NT2/D1 (cell line): Measurements from ENCODE around the gene RCSD1.

Experiments
- DNase-seq: peaks from one replicate; pipeline ENCODE4 v3.0.0-alpha.2; 2011; ENCODE audit warnings: low read depth, low spot score
- H3K27me3 ChIP-seq: 2 replicates; pipeline ENCODE4 v1.6.0; 2011; ENCODE audit warnings: mild to moderate bottlenecking; ENCODE audit not compliant: insufficient read length, insufficient read depth
- H3K36me3 ChIP-seq: 2 replicates; pipeline ENCODE4 v1.6.1; 2011; ENCODE audit warnings: mild to moderate bottlenecking, low read length, mixed read lengths; ENCODE audit not compliant: insufficient read depth, insufficient read length
- H3K4me1 ChIP-seq: 2 replicates; pipeline ENCODE4 v1.5.1; 2011; ENCODE audit not compliant: insufficient read depth, insufficient read length
- H3K4me3 ChIP-seq: 2 replicates; pipeline ENCODE4 v1.5.1; 2011; ENCODE audit warnings: low read depth; ENCODE audit not compliant: insufficient read length
- H3K9ac ChIP-seq: 2 replicates; pipeline ENCODE4 v1.6.0; 2011; ENCODE audit warnings: low read depth; ENCODE audit not compliant: insufficient read length
- H3K9me3 ChIP-seq: 2 replicates; pipeline ENCODE4 v1.5.1; 2011; ENCODE audit warnings: mild to moderate bottlenecking, low read length; ENCODE audit not compliant: insufficient read depth
- SUZ12 ChIP-seq: IDR thresholded peaks from 2 replicates; pipeline ENCODE4 v1.6.1; 2011; ENCODE audit not compliant: insufficient read length, insufficient read depth; ENCODE audit errors: extremely low read depth
- YY1 ChIP-seq: IDR thresholded peaks from 2 replicates; pipeline ENCODE4 v1.6.1; 2011; ENCODE audit not compliant: insufficient read length, insufficient read depth
- ZNF274 ChIP-seq: IDR thresholded peaks from 2 replicates; pipeline ENCODE4 v1.6.1; 2011; ENCODE audit warnings: mild to moderate bottlenecking, low read depth, low read length

Gene RCSD1

GRCh38 chr1:167592475-167592874, 37.6 kb upstream of the RCSD1 start:
- H3K27me3 ChIP-seq, result no peaks in the 10 kb centered on the region

GRCh38 chr1:167593860-167594259, 36.2 kb upstream of the RCSD1 start:
- no peak overlapping the region for H3K4me3 ChIP-seq
- TF ChIP-seq ZNF274, result no peak
- no peak for TF ChIP-seq YY1

More at GRCh38 chr1:167592475-167592874, 37.6 kb upstream of the RCSD1 start:
- Histone ChIP-seq H3K4me1 (no peaks in the 10 kb centered on the region), H3K4me3 (no peak overlapping the region), H3K9ac (no peak overlapping the region), H3K36me3 (no peaks in the 10 kb centered on the region), H3K9me3 (peaks cover 6% of the 10 kb centered on the region; the same call in 1 of the 2 replicates)
- TF ChIP-seq YY1 (no peak), SUZ12 (no peak), ZNF274 (no peak)
- no peak for DNase-seq

GRCh38 chr1:167594822-167595221, 35.2 kb upstream of the RCSD1 start:
- Histone ChIP-seq H3K9me3 (peaks cover 6% of the 10 kb centered on the region; the same call in 1 of the 2 replicates), H3K36me3 (no peaks in the 10 kb centered on the region), H3K4me1 (no peaks in the 10 kb centered on the region), H3K9ac (no peak overlapping the region), H3K4me3 (no peak overlapping the region), H3K27me3 (no peaks in the 10 kb centered on the region)
- no peak for DNase-seq
- no peak for TF ChIP-seq ZNF274

More at GRCh38 chr1:167593860-167594259, 36.2 kb upstream of the RCSD1 start:
- no peak for DNase-seq
- no peaks in the 10 kb centered on the region for H3K27me3 ChIP-seq
- no peaks in the 10 kb centered on the region for H3K36me3 ChIP-seq
- no peak overlapping the region for H3K9ac ChIP-seq
- H3K4me1 ChIP-seq, result no peaks in the 10 kb centered on the region
- peaks cover 6% of the 10 kb centered on the region; the same call in 1 of the 2 replicates for H3K9me3 ChIP-seq

GRCh38 chr1:167599957-167600581, 30.0 kb upstream of the RCSD1 start:
- DNase-seq, result no peak
- no peaks in the 10 kb centered on the region for H3K36me3 ChIP-seq
- H3K4me3 ChIP-seq, result no peak overlapping the region
- peaks cover 6% of the 10 kb centered on the region; the same call in 1 of the 2 replicates for H3K9me3 ChIP-seq
- H3K27me3 ChIP-seq, result no peaks in the 10 kb centered on the region
- no peak for TF ChIP-seq YY1
- TF ChIP-seq SUZ12, result no peak
- no peak for TF ChIP-seq ZNF274
- H3K4me1 ChIP-seq, result peaks cover 3% of the 10 kb centered on the region
- H3K9ac ChIP-seq, result no peak overlapping the region

- TF ChIP-seq ZNF274 (no peak), SUZ12 (no peak), YY1 (no peak)
- H3K27me3 ChIP-seq, result no peaks in the 10 kb centered on the region
- H3K9ac ChIP-seq, result no peak overlapping the region
- H3K36me3 ChIP-seq, result no peaks in the 10 kb centered on the region
- H3K4me3 ChIP-seq, result no peak overlapping the region
- H3K4me1 ChIP-seq, result peaks cover 3% of the 10 kb centered on the region
- DNase-seq, result no peak
- peaks cover 8% of the 10 kb centered on the region for H3K9me3 ChIP-seq
These were observed 28.3 kb upstream of the RCSD1 start for GRCh38 chr1:167601442-167602383.

GRCh38 chr1:167602840-167603239, 27.2 kb upstream of the RCSD1 start:
- TF ChIP-seq SUZ12, result no peak
- no peak for TF ChIP-seq YY1
- TF ChIP-seq ZNF274, result no peak
- no peak overlapping the region for H3K4me3 ChIP-seq
- H3K36me3 ChIP-seq, result no peaks in the 10 kb centered on the region
- H3K4me1 ChIP-seq, result peaks cover 3% of the 10 kb centered on the region
- H3K27me3 ChIP-seq, result no peaks in the 10 kb centered on the region
- H3K9ac ChIP-seq, result no peak overlapping the region
- peaks cover 13% of the 10 kb centered on the region for H3K9me3 ChIP-seq
- DNase-seq, result no peak

GRCh38 chr1:167605576-167605975, 24.5 kb upstream of the RCSD1 start:
- peaks cover 31% of the 10 kb centered on the region for H3K9me3 ChIP-seq
- DNase-seq, result no peak
- no peak for TF ChIP-seq SUZ12
- no peak for TF ChIP-seq YY1
- H3K27me3 ChIP-seq, result no peaks in the 10 kb centered on the region
- no peak overlapping the region for H3K9ac ChIP-seq
- no peaks in the 10 kb centered on the region for H3K36me3 ChIP-seq
- no peak overlapping the region for H3K4me3 ChIP-seq
- no peaks in the 10 kb centered on the region for H3K4me1 ChIP-seq
